H1 (cell line): Measurements from ENCODE around the gene ST7L. TPM values are rescaled to one million over a fixed set of nuclear protein-coding genes. Genes with fewer than 3 reads are reported as not detected.

ENCODE experiments used
- E2F6 ChIP-seq: IDR thresholded peaks from 2 replicates; pipeline ENCODE4 v1.6.1; 2012; ENCODE audit warnings: inconsistent platforms
- KDM5A ChIP-seq: fragments of 200-600 bp; IDR thresholded peaks from 2 replicates; pipeline ENCODE4 v1.7.1; 2012; ENCODE audit warnings: mild to moderate bottlenecking, low read length, inconsistent platforms, mixed read lengths
- MAFK ChIP-seq: IDR thresholded peaks from 2 replicates; pipeline ENCODE4 v1.6.1; 2012; ENCODE audit warnings: low read depth, mild to moderate bottlenecking, improper control_type of control experiment, low read length
- SIN3A ChIP-seq, 2 experiments: IDR thresholded peaks in 1 of 2; conservative IDR thresholded peaks in 1 of 2; 2 replicates each; pipeline ENCODE4 v1.6.1; 2011 to 2012; ENCODE audit warnings: low read length in 2 of 2, improper control_type of control experiment in 1 of 2, low read depth in 1 of 2, mild to moderate bottlenecking in 1 of 2
- SUZ12 ChIP-seq: fragments of 200-600 bp; sonication (generic); IDR thresholded peaks from 2 replicates; pipeline ENCODE4 v1.6.1; 2012; ENCODE audit warnings: mild to moderate bottlenecking, inconsistent platforms, low read length, moderate library complexity, mixed read lengths
- TBP ChIP-seq: IDR thresholded peaks from 2 replicates; pipeline ENCODE4 v1.6.1; 2011; ENCODE audit warnings: low read depth, low read length, improper control_type of control experiment
- polyA plus RNA-seq, 7 experiments: library from polyadenylated mRNA; depleted of rRNA in 3 of 7; stranded (reverse) in 5 of 7; unstranded in 2 of 7; fragments of >200 nt in 5 of 7; fragments of 200-250 nt in 2 of 7; gene quantifications; 1 replicate in 5 of 7; 2 replicates in 1 of 7; 4 replicates in 1 of 7; pipeline versions ENCODE4 v1.2.1 to v1.2.3, GENCODE V29; 2011 to 2013; ENCODE audit warnings: missing spikeins in 2 of 7, mixed read lengths in 2 of 7
- total RNA-seq: library from RNA; stranded (reverse); fragmentation: NEBNext Ultra II Directional; extraction: Animal tissue kit (Norgen Biotek cat#: 25700); gene quantifications from 2 replicates; pipeline ENCODE4 v1.2.1, GENCODE V29; 2021
- TF ChIP-seq, protein P1 (sequence below): fragments of 300-600 bp; sonication (generic); IDR thresholded peaks from 2 replicates; pipeline ENCODE4 v1.7.1; 2012; ENCODE audit warnings: low read length, moderate library complexity, mild to moderate bottlenecking, inconsistent platforms; ENCODE audit not compliant: insufficient replicate concordance

Gene ST7L
- total and polyA plus RNA-seq, 2 of the 8 experiments (the other 6 are each of a cell fraction or from before 2014, with no cell fraction given) = 9.6 to 16.2 TPM

- TF ChIP-seq, protein P1, sequence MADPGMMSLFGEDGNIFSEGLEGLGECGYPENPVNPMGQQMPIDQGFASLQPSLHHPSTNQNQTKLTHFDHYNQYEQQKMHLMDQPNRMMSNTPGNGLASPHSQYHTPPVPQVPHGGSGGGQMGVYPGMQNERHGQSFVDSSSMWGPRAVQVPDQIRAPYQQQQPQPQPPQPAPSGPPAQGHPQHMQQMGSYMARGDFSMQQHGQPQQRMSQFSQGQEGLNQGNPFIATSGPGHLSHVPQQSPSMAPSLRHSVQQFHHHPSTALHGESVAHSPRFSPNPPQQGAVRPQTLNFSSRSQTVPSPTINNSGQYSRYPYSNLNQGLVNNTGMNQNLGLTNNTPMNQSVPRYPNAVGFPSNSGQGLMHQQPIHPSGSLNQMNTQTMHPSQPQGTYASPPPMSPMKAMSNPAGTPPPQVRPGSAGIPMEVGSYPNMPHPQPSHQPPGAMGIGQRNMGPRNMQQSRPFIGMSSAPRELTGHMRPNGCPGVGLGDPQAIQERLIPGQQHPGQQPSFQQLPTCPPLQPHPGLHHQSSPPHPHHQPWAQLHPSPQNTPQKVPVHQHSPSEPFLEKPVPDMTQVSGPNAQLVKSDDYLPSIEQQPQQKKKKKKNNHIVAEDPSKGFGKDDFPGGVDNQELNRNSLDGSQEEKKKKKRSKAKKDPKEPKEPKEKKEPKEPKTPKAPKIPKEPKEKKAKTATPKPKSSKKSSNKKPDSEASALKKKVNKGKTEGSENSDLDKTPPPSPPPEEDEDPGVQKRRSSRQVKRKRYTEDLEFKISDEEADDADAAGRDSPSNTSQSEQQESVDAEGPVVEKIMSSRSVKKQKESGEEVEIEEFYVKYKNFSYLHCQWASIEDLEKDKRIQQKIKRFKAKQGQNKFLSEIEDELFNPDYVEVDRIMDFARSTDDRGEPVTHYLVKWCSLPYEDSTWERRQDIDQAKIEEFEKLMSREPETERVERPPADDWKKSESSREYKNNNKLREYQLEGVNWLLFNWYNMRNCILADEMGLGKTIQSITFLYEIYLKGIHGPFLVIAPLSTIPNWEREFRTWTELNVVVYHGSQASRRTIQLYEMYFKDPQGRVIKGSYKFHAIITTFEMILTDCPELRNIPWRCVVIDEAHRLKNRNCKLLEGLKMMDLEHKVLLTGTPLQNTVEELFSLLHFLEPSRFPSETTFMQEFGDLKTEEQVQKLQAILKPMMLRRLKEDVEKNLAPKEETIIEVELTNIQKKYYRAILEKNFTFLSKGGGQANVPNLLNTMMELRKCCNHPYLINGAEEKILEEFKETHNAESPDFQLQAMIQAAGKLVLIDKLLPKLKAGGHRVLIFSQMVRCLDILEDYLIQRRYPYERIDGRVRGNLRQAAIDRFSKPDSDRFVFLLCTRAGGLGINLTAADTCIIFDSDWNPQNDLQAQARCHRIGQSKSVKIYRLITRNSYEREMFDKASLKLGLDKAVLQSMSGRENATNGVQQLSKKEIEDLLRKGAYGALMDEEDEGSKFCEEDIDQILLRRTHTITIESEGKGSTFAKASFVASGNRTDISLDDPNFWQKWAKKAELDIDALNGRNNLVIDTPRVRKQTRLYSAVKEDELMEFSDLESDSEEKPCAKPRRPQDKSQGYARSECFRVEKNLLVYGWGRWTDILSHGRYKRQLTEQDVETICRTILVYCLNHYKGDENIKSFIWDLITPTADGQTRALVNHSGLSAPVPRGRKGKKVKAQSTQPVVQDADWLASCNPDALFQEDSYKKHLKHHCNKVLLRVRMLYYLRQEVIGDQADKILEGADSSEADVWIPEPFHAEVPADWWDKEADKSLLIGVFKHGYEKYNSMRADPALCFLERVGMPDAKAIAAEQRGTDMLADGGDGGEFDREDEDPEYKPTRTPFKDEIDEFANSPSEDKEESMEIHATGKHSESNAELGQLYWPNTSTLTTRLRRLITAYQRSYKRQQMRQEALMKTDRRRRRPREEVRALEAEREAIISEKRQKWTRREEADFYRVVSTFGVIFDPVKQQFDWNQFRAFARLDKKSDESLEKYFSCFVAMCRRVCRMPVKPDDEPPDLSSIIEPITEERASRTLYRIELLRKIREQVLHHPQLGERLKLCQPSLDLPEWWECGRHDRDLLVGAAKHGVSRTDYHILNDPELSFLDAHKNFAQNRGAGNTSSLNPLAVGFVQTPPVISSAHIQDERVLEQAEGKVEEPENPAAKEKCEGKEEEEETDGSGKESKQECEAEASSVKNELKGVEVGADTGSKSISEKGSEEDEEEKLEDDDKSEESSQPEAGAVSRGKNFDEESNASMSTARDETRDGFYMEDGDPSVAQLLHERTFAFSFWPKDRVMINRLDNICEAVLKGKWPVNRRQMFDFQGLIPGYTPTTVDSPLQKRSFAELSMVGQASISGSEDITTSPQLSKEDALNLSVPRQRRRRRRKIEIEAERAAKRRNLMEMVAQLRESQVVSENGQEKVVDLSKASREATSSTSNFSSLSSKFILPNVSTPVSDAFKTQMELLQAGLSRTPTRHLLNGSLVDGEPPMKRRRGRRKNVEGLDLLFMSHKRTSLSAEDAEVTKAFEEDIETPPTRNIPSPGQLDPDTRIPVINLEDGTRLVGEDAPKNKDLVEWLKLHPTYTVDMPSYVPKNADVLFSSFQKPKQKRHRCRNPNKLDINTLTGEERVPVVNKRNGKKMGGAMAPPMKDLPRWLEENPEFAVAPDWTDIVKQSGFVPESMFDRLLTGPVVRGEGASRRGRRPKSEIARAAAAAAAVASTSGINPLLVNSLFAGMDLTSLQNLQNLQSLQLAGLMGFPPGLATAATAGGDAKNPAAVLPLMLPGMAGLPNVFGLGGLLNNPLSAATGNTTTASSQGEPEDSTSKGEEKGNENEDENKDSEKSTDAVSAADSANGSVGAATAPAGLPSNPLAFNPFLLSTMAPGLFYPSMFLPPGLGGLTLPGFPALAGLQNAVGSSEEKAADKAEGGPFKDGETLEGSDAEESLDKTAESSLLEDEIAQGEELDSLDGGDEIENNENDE = no peak
- TF ChIP-seq TBP (no peak), KDM5A (no peak), E2F6 (no peak), MAFK (no peak), SUZ12 (no peak), SIN3A (conservative IDR thresholded peaks at IDR 0.05 in 1 of 2, IDR thresholded peaks at IDR 0.05 in 1 of 2; ENCODE audit: low read depth in 1 of 2, low read length in 2 of 2) (no peak)
Measured at GRCh38 chr1:112540226-112540794, 78.6 kb downstream of the ST7L start (continued).
